Activated gamma-delta T cell (primary cell): ENCODE measurements around the gene SRC.

Source experiments
- DNase-seq: peaks from one replicate; lab custom pipeline; 2025; lab: John Stamatoyannopoulos, UW

Gene SRC

GRCh38 chr20:37315021-37315451 lies 30.9 kb upstream of the SRC start:
- DNase-seq = no peak

- no peak for DNase-seq
These were observed 30.4 kb upstream of the SRC start for GRCh38 chr20:37315452-37316110.

GRCh38 chr20:37316116-37316774 lies 29.7 kb upstream of the SRC start:
- no peak for DNase-seq

- DNase-seq = no peak
These were observed 29.2 kb upstream of the SRC start for GRCh38 chr20:37316775-37317170.

- DNase-seq = no peak
These were observed 28.6 kb upstream of the SRC start for GRCh38 chr20:37317316-37317715.

GRCh38 chr20:37317994-37318640 lies 27.8 kb upstream of the SRC start:
- no peak for DNase-seq

- DNase-seq = no peak
These were observed 26.7 kb upstream of the SRC start for GRCh38 chr20:37319151-37319671.

GRCh38 chr20:37323985-37324384 lies 22.0 kb upstream of the SRC start:
- DNase-seq = no peak

- DNase-seq = no peak
These were observed 20.7 kb upstream of the SRC start for GRCh38 chr20:37325206-37325605.

- no peak for DNase-seq
These were observed 19.3 kb upstream of the SRC start for GRCh38 chr20:37326666-37327065.

GRCh38 chr20:37327748-37328147 lies 18.2 kb upstream of the SRC start:
- no peak for DNase-seq

GRCh38 chr20:37328149-37328945 lies 17.6 kb upstream of the SRC start:
- no peak for DNase-seq

GRCh38 chr20:37329481-37330165 lies 16.3 kb upstream of the SRC start:
- no peak for DNase-seq

GRCh38 chr20:37330316-37330715 lies 15.6 kb upstream of the SRC start:
- DNase-seq = no peak

GRCh38 chr20:37331060-37331857 lies 14.7 kb upstream of the SRC start:
- DNase-seq = no peak

GRCh38 chr20:37333130-37333847 lies 12.7 kb upstream of the SRC start:
- DNase-seq = no peak

GRCh38 chr20:37333848-37334318 lies 12.1 kb upstream of the SRC start:
- DNase-seq = no peak

GRCh38 chr20:37334450-37334849 lies 11.5 kb upstream of the SRC start:
- no peak for DNase-seq

GRCh38 chr20:37335642-37336368 lies 10.1 kb upstream of the SRC start:
- DNase-seq = no peak
